ENCODE data around the gene TNFRSF18.

DNA sequence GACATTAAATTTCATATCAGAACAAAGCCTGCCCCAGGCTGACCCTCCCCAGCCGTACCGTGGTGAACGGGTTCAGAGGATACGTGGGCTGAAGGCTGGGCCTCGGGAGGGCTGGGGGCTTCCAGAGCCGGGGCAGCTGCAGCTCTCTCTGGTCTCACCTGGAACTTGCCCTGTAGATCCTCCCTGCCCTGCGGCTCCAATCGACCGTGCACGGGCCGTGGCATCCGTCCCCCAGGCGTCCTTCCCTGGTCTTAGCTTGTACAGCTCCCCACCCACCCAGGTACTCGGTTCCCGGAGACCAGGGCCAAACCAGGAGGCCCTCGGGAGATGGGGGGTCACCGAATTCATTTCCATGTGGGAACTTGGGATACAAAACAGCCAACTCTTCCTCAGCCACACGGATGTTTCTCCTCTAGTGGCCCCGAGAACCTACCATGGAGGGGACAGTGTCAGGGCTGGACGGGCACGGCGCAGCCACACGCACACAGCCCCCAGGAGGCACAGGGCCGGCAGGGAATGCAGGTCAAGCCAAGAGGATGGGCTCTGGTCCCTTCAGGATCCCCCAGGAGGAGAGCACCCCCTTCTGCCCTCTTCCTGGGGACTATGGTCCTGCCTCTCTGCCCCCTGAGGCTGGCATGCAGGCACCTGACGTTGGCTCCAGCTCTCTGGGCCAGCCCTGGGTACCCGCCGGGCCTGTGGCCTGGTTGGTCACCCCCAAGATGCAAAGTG, 28.8 kb upstream of the TNFRSF18 start:
- TF ChIP-seq, protein P1, sequence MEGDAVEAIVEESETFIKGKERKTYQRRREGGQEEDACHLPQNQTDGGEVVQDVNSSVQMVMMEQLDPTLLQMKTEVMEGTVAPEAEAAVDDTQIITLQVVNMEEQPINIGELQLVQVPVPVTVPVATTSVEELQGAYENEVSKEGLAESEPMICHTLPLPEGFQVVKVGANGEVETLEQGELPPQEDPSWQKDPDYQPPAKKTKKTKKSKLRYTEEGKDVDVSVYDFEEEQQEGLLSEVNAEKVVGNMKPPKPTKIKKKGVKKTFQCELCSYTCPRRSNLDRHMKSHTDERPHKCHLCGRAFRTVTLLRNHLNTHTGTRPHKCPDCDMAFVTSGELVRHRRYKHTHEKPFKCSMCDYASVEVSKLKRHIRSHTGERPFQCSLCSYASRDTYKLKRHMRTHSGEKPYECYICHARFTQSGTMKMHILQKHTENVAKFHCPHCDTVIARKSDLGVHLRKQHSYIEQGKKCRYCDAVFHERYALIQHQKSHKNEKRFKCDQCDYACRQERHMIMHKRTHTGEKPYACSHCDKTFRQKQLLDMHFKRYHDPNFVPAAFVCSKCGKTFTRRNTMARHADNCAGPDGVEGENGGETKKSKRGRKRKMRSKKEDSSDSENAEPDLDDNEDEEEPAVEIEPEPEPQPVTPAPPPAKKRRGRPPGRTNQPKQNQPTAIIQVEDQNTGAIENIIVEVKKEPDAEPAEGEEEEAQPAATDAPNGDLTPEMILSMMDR (IDR thresholded peaks at IDR 0.05; ENCODE audit: low read length) = no peak
- no peak for TF ChIP-seq EZH2phosphoT487 (IDR thresholded peaks at IDR 0.05; ENCODE audit: low read length)
- no peak for TF ChIP-seq EZH2 (optimal IDR thresholded peaks at IDR 0.05; ENCODE audit: low read depth, low read length)
